ENCODE measurements around the gene GNB1L. TPM values are rescaled to one million over a fixed set of nuclear protein-coding genes. Genes with fewer than 3 reads are reported as not detected.
A peak's percentile ranks its signal among the peaks of the same experiment; 100 is the strongest.

The GNB1L gene
- total and polyA plus RNA-seq, 9 of the 15 experiments (the other 6 are each of a cell fraction or from before 2014, with no cell fraction given) = 0.56 to 50.5 (median 10.2) TPM

GRCh38 chr22:19896665-19897355 lies 42.1 kb upstream of the GNB1L start (continued):
- TF ChIP-seq JUND (IDR thresholded peaks at IDR 0.05; ENCODE audit: borderline replicate concordance, low read depth, low read length) = 0 out of 2 replicates have a peak, but pooled peaks have one; percentile 10
- no peak for TF ChIP-seq JUND (tag; IDR thresholded peaks at IDR 0.05; ENCODE audit: borderline replicate concordance, low read depth, low read length)
- TF ChIP-seq ZNF134 (CRISPR knock-in tag; conservative IDR thresholded peaks at IDR 0.05) = no peak
- TF ChIP-seq ZNF263 (CRISPR knock-in tag; IDR thresholded peaks at IDR 0.05; ENCODE audit: borderline replicate concordance) = no peak
- TF ChIP-seq E2F5 (CRISPR knock-in tag; IDR thresholded peaks at IDR 0.05) = no peak
- no peak for TF ChIP-seq STAG1 (CRISPR knock-in tag; IDR thresholded peaks at IDR 0.05; ENCODE audit: borderline replicate concordance)
- no peak for TF ChIP-seq ARID1B (IDR thresholded peaks at IDR 0.05)
- peak; percentile 9; the same call in 1 of the 2 replicates for TF ChIP-seq PHF8 (IDR thresholded peaks at IDR 0.05; ENCODE audit: borderline replicate concordance, low read length)
- TF ChIP-seq HDAC6 (IDR thresholded peaks at IDR 0.05; ENCODE audit: low read depth, low read length) = 0 out of 2 replicates have a peak, but pooled peaks have one; percentile 40
- TF ChIP-seq HDGF (IDR thresholded peaks at IDR 0.05) = 0 out of 2 replicates have a peak, but pooled peaks have one; percentile 47
- TF ChIP-seq POLR3A (IDR thresholded peaks at IDR 0.05; ENCODE audit: borderline replicate concordance, extremely low read depth, insufficient read depth, insufficient read length) = no peak
- 0 out of 2 replicates have a peak, but pooled peaks have one; percentile 19 for TF ChIP-seq ZBTB26 (CRISPR knock-in tag; IDR thresholded peaks at IDR 0.05)
- no peak for TF ChIP-seq MNT (conservative IDR thresholded peaks at IDR 0.05)
- TF ChIP-seq ZBTB8A (IDR thresholded peaks at IDR 0.05; ENCODE audit: partially characterized antibody) = no peak
- 0 out of 2 replicates have a peak, but pooled peaks have one; percentile 50 for TF ChIP-seq ZNF717 (CRISPR knock-in tag; IDR thresholded peaks at IDR 0.05)
- TF ChIP-seq NR2F6 (CRISPR knock-in tag; IDR thresholded peaks at IDR 0.05) = 0 out of 2 replicates have a peak, but pooled peaks have one; percentile 40
- no peak for TF ChIP-seq MCM2 (IDR thresholded peaks at IDR 0.05; ENCODE audit: low read depth)
- TF ChIP-seq NR2C2 (CRISPR knock-in tag; IDR thresholded peaks at IDR 0.05) = no peak
- no peak for TF ChIP-seq NR2C2 (tag; IDR thresholded peaks at IDR 0.05)
- TF ChIP-seq CHD1 (IDR thresholded peaks at IDR 0.05; ENCODE audit: low read length) = no peak
- TF ChIP-seq NR2C1 (IDR thresholded peaks at IDR 0.05) = no peak
- TF ChIP-seq NR2C1 (tag; IDR thresholded peaks at IDR 0.05) = no peak
- peak; percentile 67; the same call in 1 of the 2 replicates for TF ChIP-seq ELF4 (CRISPR knock-in tag; IDR thresholded peaks at IDR 0.05)
- no peak for TF ChIP-seq TAF7 (tag; IDR thresholded peaks at IDR 0.05)
- TF ChIP-seq KDM5B (IDR thresholded peaks at IDR 0.05; ENCODE audit: insufficient replicate concordance, low read depth, low read length) = peak; percentile 20
- no peak for TF ChIP-seq CBX1 (IDR thresholded peaks at IDR 0.05; ENCODE audit: low read depth)
- TF ChIP-seq ZNF707 (CRISPR knock-in tag; conservative IDR thresholded peaks at IDR 0.05) = no peak
